T-helper 17 cell (primary cell): ENCODE results near the gene COL1A2. TPM values are rescaled to one million over a fixed set of nuclear protein-coding genes. Genes with fewer than 3 reads are reported as not detected.

Source experiments
- ATAC-seq: fragments of 150-1000 bp; cut with Tn5 transposase; 2 replicates; pipeline ENCODE4 v1.10.0; 2021; ENCODE audit warnings: mild to moderate bottlenecking, moderate library complexity
- DNase-seq, 3 donors: peaks; one replicate each; pipeline versions ENCODE4 v3.0.0 to v3.0.0-alpha.2; 2020 to 2021
- H3K9me3 ChIP-seq: one replicate; pipeline ENCODE4 v1.7.0; 2013; ENCODE audit warnings: low read length, mild to moderate bottlenecking; ENCODE audit not compliant: control insufficient read depth, poor library complexity, severe bottlenecking
- H3K27ac Mint-ChIP-seq: one replicate; pipeline ENCODE4 v1.8.0; 2022; ENCODE audit warnings: mild to moderate bottlenecking, moderate library complexity, mixed read lengths
- H3K27me3 Mint-ChIP-seq: one replicate; pipeline ENCODE4 v1.8.0; 2022; ENCODE audit warnings: mixed read lengths
- H3K36me3 Mint-ChIP-seq: one replicate; pipeline ENCODE4 v1.8.0; 2022; ENCODE audit warnings: low read depth, mixed read lengths
- H3K4me1 Mint-ChIP-seq: one replicate; pipeline ENCODE4 v1.8.0; 2022; ENCODE audit warnings: mild to moderate bottlenecking, mixed read lengths
- H3K4me3 Mint-ChIP-seq: one replicate; pipeline ENCODE4 v1.8.0; 2022; ENCODE audit warnings: mild to moderate bottlenecking, moderate library complexity, mixed read lengths
- total RNA-seq, 4 donors: library from RNA in 2 of 4; stranded (reverse) in 2 of 4; gene quantifications; one replicate each; pipeline ENCODE4 v1.2.3 and lab custom pipeline; 2022 to 2026

Gene COL1A2
- total RNA-seq, 2 donors from 2014 or later: not detected

- no peak overlapping the region for H3K27ac Mint-ChIP-seq
- H3K27me3 Mint-ChIP-seq: peaks cover 60% of the 10 kb centered on the region
- H3K4me3 Mint-ChIP-seq: no peak overlapping the region
- H3K36me3 Mint-ChIP-seq: no peaks in the 10 kb centered on the region
- H3K9me3 ChIP-seq: no peaks in the 10 kb centered on the region
- DNase-seq (no peak), ATAC-seq (no peak)
- H3K4me1 Mint-ChIP-seq: peaks cover 2% of the 10 kb centered on the region
These were observed 27.0 kb downstream of the COL1A2 start for GRCh38 chr7:94421681-94422080.

DNA sequence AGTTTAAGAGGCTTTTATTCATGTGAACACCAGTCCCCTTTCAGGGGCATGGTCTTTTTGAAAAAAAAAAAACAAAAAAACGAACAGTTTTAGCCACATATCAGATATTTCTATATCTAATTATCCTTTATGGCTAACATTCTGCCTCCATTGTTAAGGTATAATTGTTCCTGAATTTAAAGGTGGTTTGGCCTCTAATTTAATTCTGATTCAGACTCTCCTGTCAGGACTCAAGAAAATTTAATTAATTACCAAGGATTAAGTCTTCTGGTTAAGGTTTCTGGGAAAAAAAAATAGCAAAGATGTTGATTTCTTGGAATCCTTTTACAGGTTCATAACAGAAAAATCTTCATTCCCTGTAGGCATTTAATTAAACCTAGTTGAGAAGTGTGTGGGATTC lies 27.4 kb downstream of the COL1A2 start:
- ATAC-seq: no peak
- H3K27me3 Mint-ChIP-seq: peaks cover 56% of the 10 kb centered on the region

GRCh38 chr7:94422827-94423460 lies 28.2 kb downstream of the COL1A2 start:
- no peaks in the 10 kb centered on the region for H3K4me1 Mint-ChIP-seq

More for the DNA sequence above, 27.4 kb downstream of the COL1A2 start:
- Mint-ChIP-seq H3K4me1 (peaks cover 2% of the 10 kb centered on the region), H3K4me3 (no peak overlapping the region), H3K27ac (no peak overlapping the region), H3K36me3 (no peaks in the 10 kb centered on the region)
- DNase-seq: no peak
- H3K9me3 ChIP-seq: no peaks in the 10 kb centered on the region

DNA sequence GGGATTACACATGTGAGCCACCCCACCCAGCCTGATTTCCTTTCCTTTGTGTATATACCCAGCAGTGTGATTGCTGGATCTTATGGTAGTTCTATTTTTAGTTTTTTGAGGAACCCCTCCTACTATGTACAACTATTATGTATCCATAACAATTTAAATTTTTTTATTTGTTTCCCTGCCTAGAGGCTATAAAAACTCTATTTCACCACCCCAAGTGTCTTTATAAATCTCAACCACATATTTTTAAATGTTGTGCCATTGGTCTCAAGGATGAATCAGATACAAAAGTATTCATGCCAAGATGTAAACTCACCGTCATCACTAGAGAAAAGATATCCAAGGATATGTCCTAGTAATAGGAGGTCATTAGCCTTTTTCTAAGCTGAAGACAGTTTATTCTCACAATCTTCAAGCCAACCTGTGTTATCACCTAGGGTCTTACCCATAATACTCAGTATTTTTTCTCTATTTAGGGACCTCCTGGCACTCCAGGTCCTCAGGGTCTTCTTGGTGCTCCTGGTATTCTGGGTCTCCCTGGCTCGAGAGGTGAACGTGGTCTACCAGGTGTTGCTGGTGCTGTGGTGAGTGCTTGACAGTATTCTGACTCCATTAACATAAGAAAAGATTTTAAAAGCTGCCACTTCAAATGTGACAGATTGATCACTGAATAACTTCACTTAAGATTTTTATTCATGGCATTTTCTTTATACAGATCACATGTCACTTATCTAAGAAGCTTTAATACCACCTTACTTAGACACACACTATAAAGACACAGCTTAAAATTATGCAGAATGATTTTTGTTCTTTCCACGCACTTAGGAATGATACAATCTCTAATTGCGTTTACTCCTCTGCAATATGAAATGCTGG lies 29.4 kb downstream of the COL1A2 start:
- Mint-ChIP-seq H3K36me3 (no peaks in the 10 kb centered on the region), H3K4me1 (no peaks in the 10 kb centered on the region), H3K27me3 (peaks cover 43% of the 10 kb centered on the region), H3K27ac (no peak overlapping the region), H3K4me3 (no peak overlapping the region)
- ATAC-seq: no peak
- DNase-seq: no peak
- H3K9me3 ChIP-seq: no peaks in the 10 kb centered on the region

More at GRCh38 chr7:94422827-94423460, 28.2 kb downstream of the COL1A2 start:
- Mint-ChIP-seq H3K4me3 (no peak overlapping the region), H3K27ac (no peak overlapping the region), H3K27me3 (peaks cover 48% of the 10 kb centered on the region), H3K36me3 (no peaks in the 10 kb centered on the region)
- no peaks in the 10 kb centered on the region for H3K9me3 ChIP-seq
- no peak for ATAC-seq
- no peak for DNase-seq

GRCh38 chr7:94425546-94425945 lies 30.9 kb downstream of the COL1A2 start:
- no peak overlapping the region for H3K27ac Mint-ChIP-seq
- DNase-seq (no peak), ATAC-seq (no peak)
- H3K9me3 ChIP-seq: no peaks in the 10 kb centered on the region
- no peak overlapping the region for H3K4me3 Mint-ChIP-seq
- peaks cover 40% of the 10 kb centered on the region for H3K27me3 Mint-ChIP-seq
- no peaks in the 10 kb centered on the region for H3K36me3 Mint-ChIP-seq
- no peaks in the 10 kb centered on the region for H3K4me1 Mint-ChIP-seq

- ATAC-seq: no peak
- no peaks in the 10 kb centered on the region for H3K4me1 Mint-ChIP-seq
- H3K27ac Mint-ChIP-seq: no peak overlapping the region
- no peaks in the 10 kb centered on the region for H3K36me3 Mint-ChIP-seq
- H3K9me3 ChIP-seq: no peaks in the 10 kb centered on the region
- no peak for DNase-seq
- no peak overlapping the region for H3K4me3 Mint-ChIP-seq
- peaks cover 31% of the 10 kb centered on the region for H3K27me3 Mint-ChIP-seq
These were observed 32.5 kb downstream of the COL1A2 start for GRCh38 chr7:94426980-94427875.

DNA sequence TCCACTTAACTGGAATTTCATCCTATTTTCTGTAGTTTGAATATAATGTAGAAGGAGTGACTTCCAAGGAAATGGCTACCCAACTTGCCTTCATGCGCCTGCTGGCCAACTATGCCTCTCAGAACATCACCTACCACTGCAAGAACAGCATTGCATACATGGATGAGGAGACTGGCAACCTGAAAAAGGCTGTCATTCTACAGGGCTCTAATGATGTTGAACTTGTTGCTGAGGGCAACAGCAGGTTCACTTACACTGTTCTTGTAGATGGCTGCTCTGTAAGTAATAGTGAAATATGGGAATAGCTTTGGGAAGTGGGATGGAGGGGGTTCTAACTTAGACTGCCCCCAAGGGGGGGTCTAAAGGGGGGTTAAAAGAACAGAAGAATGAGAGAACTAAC lies 34.5 kb downstream of the COL1A2 start:
- Mint-ChIP-seq H3K27me3 (peaks cover 15% of the 10 kb centered on the region), H3K4me1 (no peaks in the 10 kb centered on the region), H3K36me3 (no peaks in the 10 kb centered on the region), H3K27ac (no peak overlapping the region), H3K4me3 (no peak overlapping the region)
- no peaks in the 10 kb centered on the region for H3K9me3 ChIP-seq
- no peak for ATAC-seq
- no peak for DNase-seq

- Mint-ChIP-seq H3K27me3 (peaks cover 10% of the 10 kb centered on the region), H3K36me3 (no peaks in the 10 kb centered on the region), H3K4me3 (no peak overlapping the region), H3K27ac (no peak overlapping the region), H3K4me1 (peaks cover 1% of the 10 kb centered on the region)
- H3K9me3 ChIP-seq: no peaks in the 10 kb centered on the region
- DNase-seq (no peak), ATAC-seq (no peak)
These were observed 36.5 kb downstream of the COL1A2 start for GRCh38 chr7:94431176-94431575.

- H3K36me3 Mint-ChIP-seq: no peaks in the 10 kb centered on the region
- H3K4me1 Mint-ChIP-seq: peaks cover 3% of the 10 kb centered on the region
- H3K9me3 ChIP-seq: no peaks in the 10 kb centered on the region
- H3K27me3 Mint-ChIP-seq: peaks cover 16% of the 10 kb centered on the region
- H3K27ac Mint-ChIP-seq: no peak overlapping the region
- no peak overlapping the region for H3K4me3 Mint-ChIP-seq
- DNase-seq (no peak), ATAC-seq (no peak)
These were observed 37.1 kb downstream of the COL1A2 start for GRCh38 chr7:94431619-94432280.

- DNase-seq: no peak
- peaks cover 3% of the 10 kb centered on the region for H3K4me1 Mint-ChIP-seq
- ATAC-seq: no peak
- H3K9me3 ChIP-seq: no peaks in the 10 kb centered on the region
- no peak overlapping the region for H3K27ac Mint-ChIP-seq
- no peaks in the 10 kb centered on the region for H3K36me3 Mint-ChIP-seq
- peaks cover 20% of the 10 kb centered on the region for H3K27me3 Mint-ChIP-seq
- no peak overlapping the region for H3K4me3 Mint-ChIP-seq
These were observed 37.6 kb downstream of the COL1A2 start for GRCh38 chr7:94432281-94432670.

- Mint-ChIP-seq H3K27ac (no peak overlapping the region), H3K4me3 (no peak overlapping the region), H3K4me1 (peaks cover 3% of the 10 kb centered on the region), H3K27me3 (peaks cover 22% of the 10 kb centered on the region), H3K36me3 (no peaks in the 10 kb centered on the region)
- H3K9me3 ChIP-seq: no peaks in the 10 kb centered on the region
- ATAC-seq (no peak), DNase-seq (no peak)
These were observed 38.1 kb downstream of the COL1A2 start for GRCh38 chr7:94432817-94433216.

- H3K27me3 Mint-ChIP-seq: peaks cover 27% of the 10 kb centered on the region
- ATAC-seq (no peak), DNase-seq (no peak)
- H3K27ac Mint-ChIP-seq: no peak overlapping the region
- no peaks in the 10 kb centered on the region for H3K36me3 Mint-ChIP-seq
- H3K9me3 ChIP-seq: no peaks in the 10 kb centered on the region
- no peak overlapping the region for H3K4me3 Mint-ChIP-seq
- peaks cover 3% of the 10 kb centered on the region for H3K4me1 Mint-ChIP-seq
These were observed 38.5 kb downstream of the COL1A2 start for GRCh38 chr7:94433224-94433623.

GRCh38 chr7:94434042-94434441 lies 39.3 kb downstream of the COL1A2 start:
- Mint-ChIP-seq H3K4me1 (peaks cover 3% of the 10 kb centered on the region), H3K27me3 (peaks cover 30% of the 10 kb centered on the region), H3K4me3 (no peak overlapping the region), H3K27ac (no peak overlapping the region), H3K36me3 (no peaks in the 10 kb centered on the region)
- no peak for DNase-seq
- H3K9me3 ChIP-seq: no peaks in the 10 kb centered on the region
- ATAC-seq: no peak
